IPS-NIHi11 (cell line): ENCODE results near the gene SETBP1.

Experiments used
- DNase-seq: peaks from one replicate; pipeline ENCODE4 v3.0.0; 2012; ENCODE audit warnings: mixed read lengths, low spot score

Gene SETBP1

GRCh38 chr18:45026162-45026561, 345.5 kb downstream of the SETBP1 start:
- no peak for DNase-seq

DNA sequence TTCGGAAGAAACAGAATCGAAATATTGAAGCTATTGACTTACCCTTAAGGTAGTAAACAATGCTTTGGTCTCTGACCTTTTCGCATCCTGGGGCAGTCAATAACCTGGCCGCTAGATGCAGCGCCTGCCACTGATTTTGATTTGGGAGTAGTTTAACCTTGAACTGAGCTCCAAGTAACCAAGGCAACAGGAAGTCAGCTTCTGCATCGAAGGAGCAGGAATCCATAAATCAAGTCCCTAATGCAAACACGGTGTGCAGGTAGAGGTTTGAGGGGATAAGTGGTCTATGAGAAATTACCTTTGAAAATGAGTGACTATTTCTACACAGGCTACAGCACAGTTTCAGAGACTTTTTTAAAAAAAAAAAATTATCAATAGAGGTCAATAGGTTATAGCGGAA, 353.5 kb downstream of the SETBP1 start:
- DNase-seq = no peak

DNA sequence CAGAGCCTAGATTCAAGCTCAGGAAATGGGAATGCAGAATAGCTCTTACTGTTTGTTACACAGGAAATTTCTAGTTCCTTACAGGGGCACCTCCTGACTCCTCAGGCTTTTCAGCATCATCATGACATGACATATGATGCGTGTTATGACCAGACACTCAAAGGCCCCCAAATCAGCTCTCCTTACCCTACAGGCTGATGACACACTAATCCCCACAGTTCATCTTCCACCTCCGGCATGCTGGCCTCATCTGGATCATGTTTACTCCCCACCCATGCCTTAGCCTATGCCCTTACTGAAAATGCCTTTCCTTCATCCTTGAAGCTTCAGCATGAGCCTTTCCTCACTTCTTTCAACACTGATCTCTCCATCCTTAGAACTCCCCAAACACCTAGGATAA, 356.9 kb downstream of the SETBP1 start:
- DNase-seq = no peak

DNA sequence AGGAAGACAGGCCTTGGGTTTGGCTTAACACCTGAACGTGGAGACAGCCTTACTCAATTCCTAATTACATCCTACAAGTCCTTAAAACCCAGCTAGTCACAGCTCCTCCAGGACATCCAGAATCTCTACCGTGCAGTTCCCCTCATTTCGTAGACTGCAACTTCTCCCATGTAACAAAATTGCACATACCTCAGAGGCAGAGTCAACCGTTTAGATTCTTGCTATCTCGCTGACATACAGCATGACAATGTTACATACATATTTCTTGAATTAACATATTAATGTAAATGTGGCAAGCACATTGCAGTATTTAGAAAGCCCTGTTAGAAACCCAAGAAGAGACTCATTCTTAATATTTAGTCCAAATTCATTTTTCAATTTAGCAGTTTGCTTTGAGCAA, 358.7 kb downstream of the SETBP1 start:
- DNase-seq = no peak

- DNase-seq = no peak
Measured at GRCh38 chr18:45040879-45041278, 360.2 kb downstream of the SETBP1 start.

- no peak for DNase-seq
Measured at GRCh38 chr18:45044787-45045186, 364.1 kb downstream of the SETBP1 start.

DNA sequence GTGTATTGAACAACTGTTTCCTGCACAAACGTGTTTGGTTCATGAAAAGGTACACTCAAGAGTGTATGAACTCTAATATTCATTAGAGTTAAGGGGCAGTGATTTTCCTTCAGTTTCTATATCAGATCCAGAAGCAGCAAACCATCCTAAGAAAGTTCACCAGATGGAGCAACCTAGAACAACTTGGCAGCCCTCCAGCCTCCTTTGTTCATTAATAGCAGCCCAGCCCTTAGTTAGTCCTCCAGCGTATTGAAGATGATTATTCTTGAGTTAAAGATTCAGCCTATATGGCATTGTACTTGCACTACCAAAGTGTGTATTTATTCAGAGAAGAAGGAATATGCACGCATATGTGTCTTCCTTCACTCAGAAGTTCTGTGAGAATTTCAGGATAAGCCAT, 365.5 kb downstream of the SETBP1 start:
- no peak for DNase-seq

DNA sequence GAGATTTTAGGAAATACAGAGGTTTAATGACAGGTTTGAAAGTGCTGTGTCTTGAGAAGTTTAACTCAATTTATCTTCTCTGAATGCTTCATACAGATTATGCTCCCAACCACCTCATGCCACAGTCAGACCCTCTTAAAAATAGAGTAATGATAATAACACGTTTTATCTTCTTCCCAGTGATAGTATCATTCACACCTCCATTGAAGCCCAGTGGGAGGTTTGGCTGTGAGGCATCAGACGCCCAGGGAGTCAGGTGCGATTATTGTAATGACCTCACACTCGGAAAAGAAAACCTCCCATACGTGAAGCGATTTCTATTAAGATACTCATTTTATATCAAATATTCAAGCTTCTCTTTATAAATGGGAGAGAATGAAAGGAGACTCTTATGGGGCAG, 366.3 kb downstream of the SETBP1 start:
- DNase-seq = no peak

- no peak for DNase-seq
Measured at GRCh38 chr18:45049578-45050319, 369.1 kb downstream of the SETBP1 start.

DNA sequence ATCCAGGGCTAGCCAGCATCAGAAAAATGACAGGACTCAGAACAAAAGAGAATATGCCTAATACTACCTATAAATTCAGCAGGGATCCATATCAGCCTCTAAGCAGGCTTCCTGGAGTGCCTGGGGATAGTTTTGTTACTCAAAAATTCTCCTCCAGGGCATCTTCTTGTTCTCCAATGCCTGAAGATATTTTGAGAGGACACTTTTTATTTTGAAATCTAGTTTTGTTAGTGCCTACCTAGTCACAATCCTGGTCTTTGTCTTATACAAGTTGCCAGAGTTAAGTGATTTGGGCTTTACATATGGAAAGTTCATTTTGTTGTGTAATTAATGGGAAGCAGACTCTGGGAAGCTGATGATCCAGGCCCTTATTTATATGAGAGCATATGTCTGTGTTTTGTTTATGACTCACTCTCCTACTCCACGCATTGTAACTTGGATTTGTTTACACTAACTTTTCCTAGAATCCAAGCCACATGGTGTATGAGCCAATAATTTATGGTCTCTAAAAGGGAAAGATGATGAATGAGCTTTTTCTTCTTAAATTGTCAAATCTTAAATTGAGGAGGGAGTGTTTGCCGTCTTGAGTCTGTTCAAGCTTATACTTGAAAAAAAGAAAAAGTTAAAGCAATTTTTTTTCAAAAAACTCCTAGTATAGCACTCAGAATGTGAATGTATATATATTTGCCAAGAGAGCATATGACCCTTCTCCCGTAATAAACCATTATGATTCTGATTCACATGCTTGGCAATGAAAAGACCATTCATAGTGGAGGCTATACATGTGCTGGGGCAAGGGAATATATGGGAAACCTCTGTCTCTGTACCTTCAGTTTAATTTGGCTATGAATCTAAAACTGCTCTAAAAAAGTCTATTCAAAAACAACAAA, 370.3 kb downstream of the SETBP1 start:
- no peak for DNase-seq

GRCh38 chr18:45054636-45055035, 373.9 kb downstream of the SETBP1 start:
- no peak for DNase-seq

DNA sequence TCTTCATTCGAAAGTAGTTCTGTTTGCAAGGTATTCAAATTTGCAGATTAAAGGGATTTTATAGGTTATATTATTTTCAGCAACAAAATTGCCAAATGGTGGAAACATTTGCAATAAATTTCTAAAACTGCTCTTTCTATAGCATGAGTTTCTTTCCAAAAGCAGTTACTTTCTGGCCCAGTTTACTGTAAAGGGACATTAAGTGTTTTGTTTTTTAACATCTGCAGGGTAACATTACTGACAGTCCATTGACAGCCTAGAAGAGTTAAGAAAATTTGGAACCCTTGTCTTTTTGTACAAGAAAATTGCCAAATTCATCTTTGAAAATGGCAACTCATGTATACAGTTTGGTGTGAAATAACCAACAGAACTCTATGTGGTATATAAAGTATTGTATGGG, 375.1 kb downstream of the SETBP1 start:
- no peak for DNase-seq

DNA sequence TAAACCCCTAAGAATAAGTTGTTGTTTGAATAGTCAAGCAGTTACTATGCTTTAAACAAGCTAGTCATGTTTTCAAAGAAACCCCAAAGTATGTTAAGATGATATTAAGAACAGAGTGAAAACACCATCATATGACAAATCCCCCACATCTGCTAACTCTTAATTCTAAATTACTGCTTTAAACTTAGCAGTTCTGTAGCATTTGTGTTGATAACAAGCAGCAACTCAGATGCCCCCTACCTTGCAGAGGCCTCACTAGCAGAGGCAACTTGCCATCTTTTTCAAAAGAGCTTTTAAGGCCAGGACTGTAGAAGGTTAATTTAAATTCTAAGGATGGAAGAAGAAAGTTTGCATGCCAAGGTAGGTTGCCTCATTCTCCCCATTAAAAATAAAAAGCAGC, 376.2 kb downstream of the SETBP1 start:
- no peak for DNase-seq

- no peak for DNase-seq
Measured at GRCh38 chr18:45057955-45058600, 377.4 kb downstream of the SETBP1 start.

- DNase-seq = no peak
Measured at GRCh38 chr18:45059695-45060094, 379.0 kb downstream of the SETBP1 start.

DNA sequence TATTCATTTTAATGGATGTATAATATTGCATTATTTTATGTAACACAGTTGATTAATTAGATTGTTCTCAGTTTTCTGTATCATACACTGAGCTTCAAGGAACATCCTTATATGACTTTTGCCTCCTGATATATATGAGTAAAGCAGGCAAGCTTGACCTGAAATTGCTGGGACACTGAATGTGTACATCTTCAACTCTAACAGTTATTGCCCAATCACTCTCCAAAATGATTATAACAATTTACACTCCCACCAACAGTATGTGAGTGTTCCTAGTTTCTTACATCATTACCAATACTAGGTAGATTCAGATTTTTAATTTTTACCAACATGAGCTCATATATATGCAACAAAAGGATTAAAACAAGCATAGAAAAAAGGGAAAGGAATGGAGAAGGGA, 379.4 kb downstream of the SETBP1 start:
- no peak for DNase-seq

- no peak for DNase-seq
Measured at GRCh38 chr18:45061359-45061758, 380.7 kb downstream of the SETBP1 start.

DNA sequence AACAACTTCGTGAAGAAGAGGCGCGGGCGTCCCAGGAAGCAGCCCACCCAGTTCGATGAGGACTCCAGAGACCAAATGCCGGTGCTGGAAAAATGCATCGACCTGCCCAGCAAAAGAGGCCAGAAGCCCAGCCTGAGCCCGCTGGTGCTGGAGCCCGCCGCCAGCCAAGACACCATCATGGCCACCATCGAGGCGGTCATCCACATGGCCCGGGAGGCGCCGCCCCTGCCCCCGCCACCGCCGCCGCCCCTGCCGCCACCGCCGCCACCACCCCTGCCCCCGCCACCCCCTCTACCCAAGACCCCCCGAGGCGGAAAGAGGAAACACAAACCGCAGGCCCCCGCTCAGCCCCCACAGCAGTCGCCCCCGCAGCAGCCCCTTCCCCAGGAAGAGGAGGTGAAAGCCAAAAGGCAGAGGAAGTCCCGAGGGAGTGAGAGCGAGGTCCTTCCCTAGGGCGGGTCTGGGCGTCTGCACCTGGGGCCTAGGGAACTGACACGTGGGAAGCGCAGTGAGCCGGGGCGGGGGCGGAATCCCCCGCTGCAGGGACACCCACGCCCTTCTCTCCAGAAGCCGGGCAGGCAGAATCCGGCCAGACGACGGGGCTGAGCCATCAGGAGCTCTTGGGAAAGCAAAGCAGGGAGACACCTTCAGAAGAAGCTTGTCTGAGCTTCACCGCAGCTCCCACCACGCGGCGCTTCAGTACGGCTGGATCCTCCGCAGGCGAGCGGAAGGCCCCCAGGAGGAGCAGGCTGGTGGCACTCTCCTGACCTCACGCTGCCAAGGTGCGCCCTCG, 382.8 kb downstream of the SETBP1 start:
- DNase-seq = no peak

DNA sequence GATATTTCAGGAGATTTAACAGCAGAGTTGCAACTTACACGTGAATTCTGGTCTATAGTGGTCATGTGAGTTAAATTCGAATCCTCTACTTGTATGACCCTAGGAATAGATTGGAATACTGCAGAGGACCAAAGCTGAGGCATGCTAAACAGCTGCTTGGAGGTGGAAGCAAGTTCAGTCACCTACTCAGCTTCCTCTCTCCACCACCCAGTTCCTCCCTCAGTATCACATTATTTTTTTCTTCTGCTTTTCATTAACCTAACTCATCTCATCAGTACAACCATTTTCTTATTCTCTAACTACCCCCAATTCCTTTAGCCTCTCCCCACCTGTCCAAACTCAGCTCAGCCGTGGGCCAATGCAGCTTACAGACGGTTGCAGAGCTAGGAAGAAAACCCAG, 385.5 kb downstream of the SETBP1 start:
- no peak for DNase-seq

- no peak for DNase-seq
Measured at GRCh38 chr18:45066886-45067285, 386.2 kb downstream of the SETBP1 start.

GRCh38 chr18:45068400-45069094, 387.9 kb downstream of the SETBP1 start:
- DNase-seq = no peak
